ENCODE measurements around the gene FAM193B.

FAM193B gene

DNA sequence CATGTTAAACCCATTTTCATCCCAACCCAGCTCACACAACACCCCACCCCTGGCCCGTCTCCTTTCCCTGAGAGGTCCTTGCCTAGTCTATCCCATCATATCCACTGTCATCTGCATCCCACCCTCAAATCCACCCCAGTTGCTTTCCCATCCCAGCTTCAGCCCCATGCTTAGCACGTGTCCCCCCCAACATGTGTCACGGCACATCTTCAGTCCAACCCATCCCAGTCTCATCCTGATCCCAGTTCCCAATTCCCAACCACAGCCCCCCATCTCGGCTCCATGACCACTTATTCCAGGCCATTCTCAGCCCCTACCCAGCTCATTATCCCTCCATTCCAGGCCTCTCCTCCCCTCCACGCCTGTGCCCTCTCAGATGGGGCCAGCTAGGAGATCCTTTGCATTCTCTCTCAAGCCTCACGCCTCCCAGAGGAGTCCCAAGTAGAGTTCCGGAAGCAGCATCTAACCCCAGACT is 80.3 kb downstream of the FAM193B start:
- TF ChIP-seq POLR2AphosphoS5 (IDR thresholded peaks at IDR 0.05; ENCODE audit: low read depth, low read length) (no peak), TAF1 (IDR thresholded peaks at IDR 0.05; ENCODE audit: borderline replicate concordance, insufficient read depth, low read length) (no peak), FOXP2 (optimal IDR thresholded peaks at IDR 0.05; ENCODE audit: borderline replicate concordance, extremely low read depth, extremely low read length, insufficient read depth) (no peak), SIN3A (IDR thresholded peaks at IDR 0.05; ENCODE audit: borderline replicate concordance, insufficient read depth, low read length) (no peak)
- TF ChIP-seq, protein P1, sequence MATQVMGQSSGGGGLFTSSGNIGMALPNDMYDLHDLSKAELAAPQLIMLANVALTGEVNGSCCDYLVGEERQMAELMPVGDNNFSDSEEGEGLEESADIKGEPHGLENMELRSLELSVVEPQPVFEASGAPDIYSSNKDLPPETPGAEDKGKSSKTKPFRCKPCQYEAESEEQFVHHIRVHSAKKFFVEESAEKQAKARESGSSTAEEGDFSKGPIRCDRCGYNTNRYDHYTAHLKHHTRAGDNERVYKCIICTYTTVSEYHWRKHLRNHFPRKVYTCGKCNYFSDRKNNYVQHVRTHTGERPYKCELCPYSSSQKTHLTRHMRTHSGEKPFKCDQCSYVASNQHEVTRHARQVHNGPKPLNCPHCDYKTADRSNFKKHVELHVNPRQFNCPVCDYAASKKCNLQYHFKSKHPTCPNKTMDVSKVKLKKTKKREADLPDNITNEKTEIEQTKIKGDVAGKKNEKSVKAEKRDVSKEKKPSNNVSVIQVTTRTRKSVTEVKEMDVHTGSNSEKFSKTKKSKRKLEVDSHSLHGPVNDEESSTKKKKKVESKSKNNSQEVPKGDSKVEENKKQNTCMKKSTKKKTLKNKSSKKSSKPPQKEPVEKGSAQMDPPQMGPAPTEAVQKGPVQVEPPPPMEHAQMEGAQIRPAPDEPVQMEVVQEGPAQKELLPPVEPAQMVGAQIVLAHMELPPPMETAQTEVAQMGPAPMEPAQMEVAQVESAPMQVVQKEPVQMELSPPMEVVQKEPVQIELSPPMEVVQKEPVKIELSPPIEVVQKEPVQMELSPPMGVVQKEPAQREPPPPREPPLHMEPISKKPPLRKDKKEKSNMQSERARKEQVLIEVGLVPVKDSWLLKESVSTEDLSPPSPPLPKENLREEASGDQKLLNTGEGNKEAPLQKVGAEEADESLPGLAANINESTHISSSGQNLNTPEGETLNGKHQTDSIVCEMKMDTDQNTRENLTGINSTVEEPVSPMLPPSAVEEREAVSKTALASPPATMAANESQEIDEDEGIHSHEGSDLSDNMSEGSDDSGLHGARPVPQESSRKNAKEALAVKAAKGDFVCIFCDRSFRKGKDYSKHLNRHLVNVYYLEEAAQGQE (IDR thresholded peaks at IDR 0.05; ENCODE audit: insufficient read depth in 1 of 2, low read depth in 2 of 2, low read length in 2 of 2) = no peak

DNA sequence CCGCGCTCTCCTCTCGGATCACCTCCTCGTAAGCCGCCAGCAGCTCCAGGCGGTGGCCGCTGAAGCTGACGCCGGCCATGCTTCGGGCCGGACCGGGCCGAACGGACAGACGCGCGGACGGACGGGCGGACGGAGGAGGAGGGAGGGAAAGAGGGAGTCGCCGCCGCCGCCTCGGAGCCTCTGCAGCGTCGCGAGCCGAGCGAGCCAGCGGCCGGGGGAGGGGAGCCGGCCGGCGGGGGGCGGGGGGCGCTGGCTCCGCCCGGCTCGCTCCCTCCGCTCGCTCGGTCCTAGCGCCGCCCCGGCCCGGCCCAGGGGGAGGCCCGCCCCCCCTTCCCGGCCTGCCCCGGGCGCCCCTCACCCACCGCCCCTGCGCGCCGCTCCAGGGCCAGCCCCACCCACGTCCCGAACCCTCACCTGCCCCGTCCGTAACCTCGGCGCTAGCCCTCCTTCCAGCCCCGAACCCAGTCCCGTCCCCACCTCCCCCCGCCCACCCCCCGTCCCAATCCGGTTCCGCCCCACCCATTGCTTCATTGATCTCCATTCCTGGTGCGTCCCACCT is 80.8 kb downstream of the FAM193B start, which contains the start of gene DBN1:
TSS of gene DBN1 (minus strand) at position 192 of the 559 bp plus-strand sequence. CDS start at position 79, 113 bp downstream.
- TF ChIP-seq TAF1 (IDR thresholded peaks at IDR 0.05; ENCODE audit: borderline replicate concordance, insufficient read depth, low read length) (0 out of 2 replicates have a peak, but pooled peaks have one; percentile 26), FOXP2 (optimal IDR thresholded peaks at IDR 0.05; ENCODE audit: borderline replicate concordance, extremely low read depth, extremely low read length, insufficient read depth) (no peak), SIN3A (IDR thresholded peaks at IDR 0.05; ENCODE audit: borderline replicate concordance, insufficient read depth, low read length) (no peak), POLR2AphosphoS5 (IDR thresholded peaks at IDR 0.05; ENCODE audit: low read depth, low read length) (peak; percentile 66)

DNA sequence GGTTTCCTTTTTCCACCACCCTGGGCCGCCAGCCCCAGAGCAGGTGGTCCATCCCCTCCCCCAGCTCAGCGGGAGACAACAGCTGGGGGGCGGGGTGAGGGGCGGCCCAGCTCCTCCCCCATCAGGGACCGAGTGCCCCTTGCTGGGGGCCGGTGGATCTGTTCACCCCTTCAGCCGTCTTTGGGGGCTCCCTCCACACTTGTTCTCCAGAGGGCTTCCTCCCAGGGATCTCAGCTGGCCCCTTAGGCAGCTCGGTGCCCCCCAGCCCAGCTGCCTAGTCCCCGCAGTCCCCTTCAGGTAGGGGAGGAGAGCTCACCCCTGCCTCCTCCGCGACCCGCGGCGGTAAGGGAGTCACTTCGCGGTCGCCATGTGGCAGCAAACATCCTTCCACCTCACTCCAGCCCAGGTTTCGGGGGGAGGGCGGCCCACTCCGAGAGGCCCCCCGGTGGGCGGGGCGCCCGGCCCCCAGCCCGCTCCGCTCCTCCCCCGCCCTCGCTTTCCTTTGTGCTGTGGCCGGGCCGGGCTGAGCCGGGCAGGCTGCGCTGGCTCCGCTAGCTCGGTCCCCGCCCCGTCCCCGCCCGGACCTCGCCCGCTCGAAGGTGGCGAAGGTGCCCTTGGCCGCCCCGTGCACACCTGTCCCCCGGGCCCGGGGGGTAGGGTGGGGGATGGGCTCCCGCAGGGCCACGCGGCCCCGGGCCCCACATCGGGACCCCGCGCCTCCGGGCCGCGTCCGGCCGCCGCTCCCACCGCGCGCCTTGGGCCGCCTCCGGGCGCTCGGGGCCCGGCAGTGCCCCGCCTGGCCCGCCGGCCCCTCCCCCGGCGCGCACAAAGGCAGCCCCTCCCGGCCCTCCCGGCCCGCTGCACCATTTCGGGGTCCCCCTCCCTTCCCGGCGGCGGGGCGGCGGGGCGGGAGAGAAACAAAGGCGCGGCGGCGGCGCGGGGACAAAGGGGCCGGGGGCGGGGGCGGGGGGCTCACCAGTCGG is 81.6 kb downstream of the FAM193B start:
- TF ChIP-seq, protein P1 (IDR thresholded peaks at IDR 0.05; ENCODE audit: insufficient read depth in 1 of 2, low read depth in 2 of 2, low read length in 2 of 2) = no peak
- TF ChIP-seq TAF1 (IDR thresholded peaks at IDR 0.05; ENCODE audit: borderline replicate concordance, insufficient read depth, low read length) (no peak), SIN3A (IDR thresholded peaks at IDR 0.05; ENCODE audit: borderline replicate concordance, insufficient read depth, low read length) (no peak), FOXP2 (optimal IDR thresholded peaks at IDR 0.05; ENCODE audit: borderline replicate concordance, extremely low read depth, extremely low read length, insufficient read depth) (no peak), POLR2AphosphoS5 (IDR thresholded peaks at IDR 0.05; ENCODE audit: low read depth, low read length) (no peak; the same call in 1 of the 2 replicates)

DNA sequence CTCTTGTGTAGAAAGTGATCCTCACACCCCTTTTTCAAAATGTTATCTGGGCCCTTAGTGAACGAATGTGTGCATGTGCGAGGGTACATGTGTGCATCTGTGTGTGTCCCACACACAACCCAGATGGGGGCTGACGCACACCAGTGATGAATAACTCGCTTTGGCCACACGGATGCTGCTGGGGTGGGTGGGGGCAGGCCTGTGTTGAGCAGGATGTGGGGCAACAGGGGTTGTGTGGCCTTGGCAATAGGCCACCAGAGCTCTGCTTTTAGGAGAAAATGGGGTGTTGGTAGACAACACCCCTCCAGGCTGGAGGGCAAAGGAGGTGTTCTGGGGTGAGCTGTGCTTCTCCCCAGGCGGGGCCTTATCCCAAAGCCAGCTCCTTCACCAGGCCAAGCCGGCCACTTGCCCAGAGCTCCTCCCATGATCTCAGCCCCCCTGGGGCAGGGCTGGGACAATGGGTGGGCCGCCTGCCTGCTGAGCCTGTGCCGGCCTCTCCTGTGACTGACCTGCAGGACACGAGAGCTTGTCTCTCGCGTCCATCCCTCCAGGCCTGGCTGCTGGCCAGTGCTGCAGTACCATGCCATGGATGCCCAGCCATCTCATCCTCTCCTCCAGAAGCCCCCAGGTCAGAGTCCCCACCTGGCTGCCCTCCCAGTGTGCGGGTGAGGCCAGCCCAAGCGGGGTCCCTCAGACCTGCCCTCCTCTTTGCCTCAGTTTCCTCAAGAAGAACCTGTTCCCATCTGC is 82.6 kb downstream of the FAM193B start:
- TF ChIP-seq, protein P1 (IDR thresholded peaks at IDR 0.05; ENCODE audit: insufficient read depth in 1 of 2, low read depth in 2 of 2, low read length in 2 of 2) = no peak
- TF ChIP-seq POLR2AphosphoS5 (IDR thresholded peaks at IDR 0.05; ENCODE audit: low read depth, low read length) (no peak), TAF1 (IDR thresholded peaks at IDR 0.05; ENCODE audit: borderline replicate concordance, insufficient read depth, low read length) (no peak), SIN3A (IDR thresholded peaks at IDR 0.05; ENCODE audit: borderline replicate concordance, insufficient read depth, low read length) (no peak)
